ENCODE results near the gene CCDC80. TPM values are rescaled to one million over a fixed set of nuclear protein-coding genes. Genes with fewer than 3 reads are reported as not detected.

The CCDC80 gene
- total and polyA plus RNA-seq, 9 of the 15 experiments (the other 6 are each of a cell fraction or from before 2014, with no cell fraction given), result 0.17 to 2.0 (median 1.1) TPM

GRCh38 chr3:112675943-112676535 is 35.1 kb upstream of the CCDC80 start:
- H3K4me3 ChIP-seq, result no peak overlapping the region
- 49% methylated on average over 4 of the region's 4 CpGs for WGBS (ENCODE audit: insufficient coverage, low coverage, missing lambda C conversion rate)
- no peaks in the 10 kb centered on the region for H4K20me1 ChIP-seq (replicated peaks; ENCODE audit: control insufficient read depth, insufficient read depth, low read length)
- H3K4me1 ChIP-seq (replicated peaks in 1 of 2; ENCODE audit: control insufficient read depth in 2 of 2, insufficient read depth in 2 of 2, low read length in 2 of 2), result peaks cover 6 to 25% of the 10 kb centered on the region in 2 experiments; a peak in 4 of 5 replicates
- ATAC-seq (no peak), FAIRE-seq (no peak), DNase-seq (ENCODE audit: extremely low read depth in 1 of 4, low spot score in 3 of 4) (no peak)
- H3K27ac ChIP-seq (ENCODE audit: extremely low read depth, low read depth, low read length), result peak overlapping the region; percentile 73; the same call in 2 of the 3 replicates
- peak overlapping the region; percentile 74 for H3K4me2 ChIP-seq (ENCODE audit: insufficient read depth, low read length)
- POLR2A ChIA-PET, result interaction anchor here (0.9 to 1.0 kb wide), 2 partner anchors 9 to 20 kb away, joined by 3 to 5 read pairs; no protein-coding TSS in a partner anchor
- no peak overlapping the region for H3K9ac ChIP-seq (ENCODE audit: insufficient read depth in 1 of 2, low read depth in 2 of 2, low read length in 2 of 2)
- no peak for TF ChIP-seq ZNF518B (CRISPR knock-in tag; IDR thresholded peaks at IDR 0.05)
- no peak for TF ChIP-seq ZNF79 (CRISPR knock-in tag; IDR thresholded peaks at IDR 0.05; ENCODE audit: low read depth)
- no peak for TF ChIP-seq NRF1 (conservative IDR thresholded peaks at IDR 0.05 in 1 of 2, IDR thresholded peaks at IDR 0.05 in 1 of 2)
- TF ChIP-seq ZNF3 (CRISPR knock-in tag; IDR thresholded peaks at IDR 0.05), result no peak
- peak; percentile 17; the same call in 1 of the 2 replicates for TF ChIP-seq BCOR (IDR thresholded peaks at IDR 0.05)
- TF ChIP-seq KDM1A (IDR thresholded peaks at IDR 0.05), result 0 out of 4 replicates have a peak, but pooled peaks have one; percentile 6 to 37
- no peak for TF ChIP-seq ARID2 (IDR thresholded peaks at IDR 0.05)
- TF ChIP-seq ZNF57 (CRISPR knock-in tag; IDR thresholded peaks at IDR 0.05), result no peak
- no peak for TF ChIP-seq RUNX1 (IDR thresholded peaks at IDR 0.05; ENCODE audit: low read depth)
- TF ChIP-seq SMARCC2 (IDR thresholded peaks at IDR 0.05; ENCODE audit: low read depth), result no peak
- TF ChIP-seq RBM25 (IDR thresholded peaks at IDR 0.05; ENCODE audit: low read depth, low read length, severe bottlenecking), result peak; percentile 66
- no peak for TF ChIP-seq ZNF551 (CRISPR knock-in tag; IDR thresholded peaks at IDR 0.05)
- no peaks in the 10 kb centered on the region for H3K79me2 ChIP-seq (ENCODE audit: control insufficient read depth, insufficient read depth, low read length)
- intact Hi-C loops (cut with micrococcal nuclease), result no loop called here
- 0 out of 2 replicates have a peak overlapping the region, but pooled peaks have one; percentile 70 for H2AFZ ChIP-seq (ENCODE audit: low read depth, low read length)
- H3K9me3 ChIP-seq (replicated peaks; ENCODE audit: control insufficient read depth, insufficient read depth, low read depth, low read length), result no peaks in the 10 kb centered on the region
- CTCF ChIA-PET (ENCODE audit: low intra/inter-chr PET ratio), result no interaction called here
- no peaks in the 10 kb centered on the region for H3K9me1 ChIP-seq (ENCODE audit: control insufficient read depth, insufficient read depth, low read length)
- in situ Hi-C loops (cut with MboI), result no loop called here
- no peaks in the 10 kb centered on the region for H3K27me3 ChIP-seq (ENCODE audit: control insufficient read depth in 2 of 2, insufficient read depth in 2 of 2, low read length in 2 of 2)
- no peaks in the 10 kb centered on the region for H3K36me3 ChIP-seq (ENCODE audit: control insufficient read depth, insufficient read depth, low read length)
- no TSS peak for BruUV-seq (replicated peaks)

Data from K562 (cell line).